GM18951 (cell line): Measurements from ENCODE around the gene CD59.

Experiments
- POLR2A ChIP-seq: IDR thresholded peaks from 4 replicates; pipeline ENCODE4 v1.6.1; 2011; ENCODE audit warnings: mild to moderate bottlenecking; ENCODE audit not compliant: insufficient read length, insufficient read depth; ENCODE audit errors: extremely low read depth
- in situ Hi-C: fragments of 300-500 bp; cut with MboI; formaldehyde crosslinking; loops from one replicate; pipeline ENCODE4 v1.12.0; 2022; ENCODE audit warnings: low sequenced_read_pairs, mixed read lengths, inconsistent platforms; ENCODE audit not compliant: unreplicated experiment

CD59 gene

GRCh38 chr11:33700502-33701271 lies 35.5 kb downstream of the CD59 start, which contains the start of gene C11orf91:
Gene C11orf91 (minus strand): TSS chr11:33700826. CDS start chr11:33700740, 86 bp downstream.
- in situ Hi-C loops: no loop called here
- TF ChIP-seq POLR2A: peak; percentile 39

- in situ Hi-C loops: no loop called here
- no peak for TF ChIP-seq POLR2A
These were observed 36.1 kb downstream of the CD59 start for GRCh38 chr11:33700063-33700501.

GRCh38 chr11:33699515-33700062 lies 36.6 kb downstream of the CD59 start:
- TF ChIP-seq POLR2A: no peak
- in situ Hi-C loops: no loop called here

GRCh38 chr11:33698921-33699320 lies 37.3 kb downstream of the CD59 start:
- no peak for TF ChIP-seq POLR2A
- in situ Hi-C loops: no loop called here

- in situ Hi-C loops: no loop called here
- no peak for TF ChIP-seq POLR2A
These were observed 38.2 kb downstream of the CD59 start for GRCh38 chr11:33697997-33698396.

- no peak for TF ChIP-seq POLR2A
These were observed 39.1 kb downstream of the CD59 start for GRCh38 chr11:33696931-33697638.

GRCh38 chr11:33696411-33696810 lies 39.8 kb downstream of the CD59 start:
- TF ChIP-seq POLR2A: no peak
- in situ Hi-C loops: no loop called here

More at GRCh38 chr11:33696931-33697638, 39.1 kb downstream of the CD59 start:
- in situ Hi-C loops: no loop called here

- in situ Hi-C loops: no loop called here
- TF ChIP-seq POLR2A: no peak
These were observed 41.1 kb downstream of the CD59 start for GRCh38 chr11:33695051-33695566.

- in situ Hi-C loops: no loop called here
These were observed 41.7 kb downstream of the CD59 start for GRCh38 chr11:33694346-33695050.

GRCh38 chr11:33692541-33692940 lies 43.7 kb downstream of the CD59 start:
- no peak for TF ChIP-seq POLR2A
- in situ Hi-C loops: no loop called here

More at GRCh38 chr11:33694346-33695050, 41.7 kb downstream of the CD59 start:
- no peak for TF ChIP-seq POLR2A

GRCh38 chr11:33692013-33692504 lies 44.2 kb downstream of the CD59 start:
- TF ChIP-seq POLR2A: no peak
- in situ Hi-C loops: no loop called here

- in situ Hi-C loops: no loop called here
- TF ChIP-seq POLR2A: no peak
These were observed 45.0 kb downstream of the CD59 start for GRCh38 chr11:33691066-33691864.
